Left lung (tissue), 10 donors: ENCODE data around the gene ERO1A. TPM values are rescaled to one million over a fixed set of nuclear protein-coding genes. Genes with fewer than 3 reads are reported as not detected.

Source experiments
- ATAC-seq: fragments of 200-7000 bp; cut with Tn5 transposase; one replicate; pipeline ENCODE4 v1.9.1; 2020; ENCODE audit warnings: moderate library complexity
- DNase-seq, 4 donors: peaks; one replicate each; pipeline ENCODE4 v3.0.0-alpha.2; 2013 to 2020
- H3K27ac ChIP-seq, 2 donors: fragments of 200-600 bp; sonication (generic) in 1 of 2; one replicate each; pipeline versions ENCODE4 v1.5.0 to v1.8.0; 2020 to 2021
- H3K27me3 ChIP-seq, 2 donors: fragments of 200-600 bp; sonication (generic) in 1 of 2; one replicate each; pipeline versions ENCODE4 v1.5.0 to v1.8.0; 2020 to 2021
- H3K36me3 ChIP-seq, 2 donors: fragments of 200-600 bp; sonication (generic) in 1 of 2; one replicate each; pipeline versions ENCODE4 v1.5.0 to v1.8.0; 2020 to 2021
- H3K4me1 ChIP-seq, 2 donors: fragments of 200-600 bp; one replicate each; pipeline ENCODE4 v1.8.0; 2021
- H3K4me3 ChIP-seq, 2 donors: fragments of 200-600 bp; sonication (generic) in 1 of 2; one replicate each; pipeline versions ENCODE4 v1.5.0 to v1.8.0; 2020 to 2021; ENCODE audit warnings: mild to moderate bottlenecking in 1 of 2
- H3K9me3 ChIP-seq, 2 donors: fragments of 200-600 bp; sonication (generic) in 1 of 2; one replicate each; pipeline versions ENCODE4 v1.5.0 to v1.8.0; 2020 to 2021
- intact Hi-C, 2 donors: fragments of 100-400 bp; cut with DNase I; formaldehyde crosslinking; loops; one replicate each; pipeline versions ENCODE4 v1.11.2 to v1.14.2; 2022
- polyA plus RNA-seq, 6 donors: library from polyadenylated mRNA; unstranded; fragments of 120-200 nt; gene quantifications; one replicate each; pipeline ENCODE4 v1.2.1, GENCODE V29; 2013; ENCODE audit not compliant: insufficient read length in 6 of 6
- total RNA-seq, 2 donors: library from RNA; stranded (reverse); fragmentation: NEBNext Ultra II Directional; extraction: Animal tissue kit (Norgen Biotek cat#: 25700); gene quantifications; one replicate each; pipeline ENCODE4 v1.2.1, GENCODE V29; 2021
- TF ChIP-seq, protein P1 (sequence below), 2 donors: fragments of 200-600 bp; sonication (generic) in 1 of 2; IDR thresholded peaks; one replicate each; pipeline versions ENCODE4 v1.5.0 to v1.8.0; 2021; ENCODE audit warnings: antibody characterized with exemption in 2 of 2
- donor health status: DM: no; HTN: yes; CAD: no.
- donor health status: DM: no; HTN: no; CAD: no.

Gene ERO1A
- total and polyA plus RNA-seq, 8 donors, result 27.5 to 70.6 (median 31.6) TPM

DNA sequence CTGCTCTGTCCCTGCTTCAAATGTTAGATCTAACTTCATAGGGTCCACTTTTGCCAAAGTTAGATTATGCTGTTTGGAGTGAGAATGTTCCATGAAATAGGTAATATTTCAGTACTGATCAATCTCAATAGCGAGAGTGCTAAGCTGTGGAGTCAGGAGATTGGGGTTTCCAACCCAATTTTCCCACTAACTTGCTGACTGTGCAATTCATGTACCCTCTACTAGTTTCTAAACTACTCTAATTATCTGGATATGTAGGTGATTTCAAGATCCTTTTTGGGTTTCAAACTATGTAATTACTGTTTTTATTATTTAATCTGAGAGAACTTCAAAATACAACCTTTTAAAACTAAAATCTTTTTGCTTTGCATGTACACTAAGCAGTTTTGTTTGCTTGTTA lies 96.8 kb downstream of the ERO1A start:
- intact Hi-C loops, result no loop called here

DNA sequence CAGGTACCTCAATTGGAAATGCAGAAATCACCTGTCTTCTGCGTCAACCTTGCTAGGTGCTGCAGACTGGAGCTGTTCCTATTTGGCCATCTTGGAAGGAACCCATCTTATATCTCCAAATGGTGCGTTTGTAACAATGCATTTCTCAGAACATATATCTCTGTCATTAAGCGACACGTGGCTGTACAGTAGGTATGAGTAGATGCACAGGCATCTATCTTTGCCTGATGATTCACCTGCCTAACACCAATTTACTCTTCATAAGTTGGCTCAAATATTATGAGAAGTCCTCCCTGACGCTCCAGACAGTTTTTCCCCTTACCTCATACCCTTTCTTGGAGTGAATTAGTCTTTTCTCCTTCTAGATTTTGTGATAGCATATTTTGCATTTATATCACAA lies 98.5 kb downstream of the ERO1A start:
- H3K27me3 ChIP-seq, result no peaks in the 10 kb centered on the region
- TF ChIP-seq, protein P1, sequence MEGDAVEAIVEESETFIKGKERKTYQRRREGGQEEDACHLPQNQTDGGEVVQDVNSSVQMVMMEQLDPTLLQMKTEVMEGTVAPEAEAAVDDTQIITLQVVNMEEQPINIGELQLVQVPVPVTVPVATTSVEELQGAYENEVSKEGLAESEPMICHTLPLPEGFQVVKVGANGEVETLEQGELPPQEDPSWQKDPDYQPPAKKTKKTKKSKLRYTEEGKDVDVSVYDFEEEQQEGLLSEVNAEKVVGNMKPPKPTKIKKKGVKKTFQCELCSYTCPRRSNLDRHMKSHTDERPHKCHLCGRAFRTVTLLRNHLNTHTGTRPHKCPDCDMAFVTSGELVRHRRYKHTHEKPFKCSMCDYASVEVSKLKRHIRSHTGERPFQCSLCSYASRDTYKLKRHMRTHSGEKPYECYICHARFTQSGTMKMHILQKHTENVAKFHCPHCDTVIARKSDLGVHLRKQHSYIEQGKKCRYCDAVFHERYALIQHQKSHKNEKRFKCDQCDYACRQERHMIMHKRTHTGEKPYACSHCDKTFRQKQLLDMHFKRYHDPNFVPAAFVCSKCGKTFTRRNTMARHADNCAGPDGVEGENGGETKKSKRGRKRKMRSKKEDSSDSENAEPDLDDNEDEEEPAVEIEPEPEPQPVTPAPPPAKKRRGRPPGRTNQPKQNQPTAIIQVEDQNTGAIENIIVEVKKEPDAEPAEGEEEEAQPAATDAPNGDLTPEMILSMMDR (IDR thresholded peaks at IDR 0.05), result no peak

More for the DNA sequence above, 96.8 kb downstream of the ERO1A start:
- Histone ChIP-seq H3K27me3 (no peaks in the 10 kb centered on the region), H3K4me1 (no peaks in the 10 kb centered on the region), H3K27ac (no peak overlapping the region), H3K9me3 (no peaks in the 10 kb centered on the region), H3K36me3 (no peaks in the 10 kb centered on the region), H3K4me3 (no peak overlapping the region)
- TF ChIP-seq, protein P1 (IDR thresholded peaks at IDR 0.05), result no peak
- ATAC-seq (no peak), DNase-seq (no peak)

DNA sequence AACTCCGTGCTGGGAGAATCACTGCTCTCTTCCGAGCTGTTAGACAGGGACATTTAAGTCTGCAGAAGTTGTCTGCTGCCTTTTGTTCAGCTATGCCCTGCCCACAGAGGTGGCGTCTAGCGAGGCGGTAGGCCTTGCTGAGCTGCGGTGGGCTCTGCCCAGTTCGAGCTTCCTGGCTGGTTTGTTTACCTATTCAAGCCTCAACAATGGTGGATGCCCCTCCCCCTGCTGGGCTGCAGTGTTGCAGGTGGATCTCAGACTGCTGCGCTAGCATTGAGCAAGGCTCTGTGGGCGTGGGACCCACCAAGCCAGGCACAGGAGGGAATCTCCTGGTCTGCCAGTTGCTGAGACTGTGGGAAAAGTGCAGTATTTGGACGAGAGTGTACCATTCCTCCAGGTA lies 99.0 kb downstream of the ERO1A start:
- Histone ChIP-seq H3K36me3 (no peaks in the 10 kb centered on the region), H3K27ac (no peak overlapping the region), H3K27me3 (no peaks in the 10 kb centered on the region), H3K4me1 (no peaks in the 10 kb centered on the region), H3K4me3 (no peak overlapping the region), H3K9me3 (peaks cover 0 to 3% of the 10 kb centered on the region in 2 donors)
- TF ChIP-seq, protein P1 (IDR thresholded peaks at IDR 0.05), result no peak
- DNase-seq (no peak), ATAC-seq (no peak)
- intact Hi-C loops, result no loop called here

More for the DNA sequence above, 98.5 kb downstream of the ERO1A start:
- DNase-seq, result no peak
- no peak overlapping the region for H3K4me3 ChIP-seq
- ATAC-seq, result no peak
- H3K9me3 ChIP-seq, result peaks cover 0 to under 1% of the 10 kb centered on the region in 2 donors
- intact Hi-C loops, result no loop called here
- H3K27ac ChIP-seq, result no peak overlapping the region
- H3K4me1 ChIP-seq, result no peaks in the 10 kb centered on the region
- no peaks in the 10 kb centered on the region for H3K36me3 ChIP-seq

DNA sequence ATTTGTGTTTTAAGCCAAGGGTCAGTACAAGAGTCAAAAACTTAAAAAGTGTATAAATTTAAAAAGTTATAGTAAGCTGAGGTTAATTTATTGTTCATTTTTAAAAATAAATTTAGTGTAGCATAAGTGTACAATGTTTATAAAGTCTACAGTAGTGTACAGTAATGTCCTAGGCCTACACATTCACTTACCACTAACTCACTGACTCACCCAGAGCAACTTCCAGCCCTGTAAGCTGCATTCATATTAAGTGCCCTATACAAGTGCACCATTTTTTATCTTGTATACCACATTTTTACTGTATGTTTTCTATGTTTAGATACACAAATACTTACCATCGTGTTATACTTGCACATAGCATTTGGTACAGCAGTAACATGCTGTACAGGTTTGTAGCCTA lies 105.0 kb downstream of the ERO1A start:
- TF ChIP-seq, protein P1 (IDR thresholded peaks at IDR 0.05), result no peak
- H3K9me3 ChIP-seq, result peaks cover 0 to 3% of the 10 kb centered on the region in 2 donors
- no peak overlapping the region for H3K4me3 ChIP-seq
- no peaks in the 10 kb centered on the region for H3K27me3 ChIP-seq
- H3K4me1 ChIP-seq, result no peaks in the 10 kb centered on the region
- H3K36me3 ChIP-seq, result no peaks in the 10 kb centered on the region
- DNase-seq (no peak), ATAC-seq (no peak)
- H3K27ac ChIP-seq, result no peak overlapping the region
- intact Hi-C loops, result no loop called here

Other genes with a start within 250 kb of the ERO1A start
- 1 to 10 TPM; 6.2 TPM for gene TXNDC16, start 143.1 kb downstream of the ERO1A start, total RNA-seq
- gene TXNDC16, start 143.1 kb downstream of the ERO1A start, polyA plus RNA-seq, result 10 to 100 TPM; 13.2 to 22.0 (median 17.9) TPM
- gene GPR137C, start 142.7 kb downstream of the ERO1A start, total RNA-seq, result 1 to 10 TPM; 1.8 to 2.0 TPM
- 1 to 10 TPM; 5.5 to 7.6 (median 7.2) TPM for gene GPR137C, start 142.7 kb downstream of the ERO1A start, polyA plus RNA-seq
- 10 to 100 TPM; 68.5 to 94.0 TPM for gene PSMC6, start 11.6 kb upstream of the ERO1A start, total RNA-seq
- 100 to 1,000 TPM; 149 to 188 (median 160) TPM for gene PSMC6, start 11.6 kb upstream of the ERO1A start, polyA plus RNA-seq
- gene STYX, start 34.6 kb upstream of the ERO1A start, total RNA-seq, result 10 to 100 TPM in 1 of 2 donors, 1 to 10 TPM in 1; 9.9 to 12.7 TPM
- gene STYX, start 34.6 kb upstream of the ERO1A start, polyA plus RNA-seq, result 10 to 100 TPM; 17.1 to 19.2 (median 18.0) TPM
- 10 to 100 TPM; 19.1 to 22.3 TPM for gene GNPNAT1, start 96.0 kb upstream of the ERO1A start, total RNA-seq
- 10 to 100 TPM; 19.8 to 27.9 (median 24.6) TPM for gene GNPNAT1, start 96.0 kb upstream of the ERO1A start, polyA plus RNA-seq